ENCODE measurements around the gene TREH. TPM values are rescaled to one million over a fixed set of nuclear protein-coding genes. Genes with fewer than 3 reads are reported as not detected.

The TREH gene
- total RNA-seq, 4 donors from 2014 or later = not detected

DNA sequence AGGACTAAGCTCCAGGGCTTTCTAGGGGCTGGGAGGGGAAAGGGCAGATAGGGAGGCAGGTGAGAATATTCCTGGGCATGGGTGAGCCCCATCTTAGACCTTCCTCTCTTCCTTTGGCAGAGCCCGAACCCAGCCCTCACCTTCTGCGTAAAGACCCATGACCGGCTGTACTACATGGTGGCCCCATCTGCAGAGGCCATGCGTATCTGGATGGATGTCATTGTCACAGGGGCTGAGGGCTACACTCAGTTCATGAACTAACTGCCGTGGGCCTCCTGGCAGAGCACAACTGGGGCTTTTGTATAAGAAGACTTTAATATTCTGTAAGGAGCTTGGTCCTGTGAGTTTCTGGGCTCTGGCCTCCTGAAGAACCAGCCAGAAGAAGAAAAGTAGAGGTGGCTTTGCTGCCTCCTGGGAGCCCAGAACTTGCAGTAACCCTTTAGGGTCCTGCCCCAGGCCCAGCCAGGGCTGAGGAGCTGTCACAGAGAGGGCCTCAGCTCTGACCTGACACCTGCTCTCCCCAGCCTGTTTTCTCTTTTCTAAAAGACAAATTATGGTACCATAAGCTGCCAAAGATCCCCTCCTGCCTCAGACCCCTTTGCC lies 22.8 kb downstream of the TREH start:
- peaks cover 0 to 12% (median 0%) of the 10 kb centered on the region in 4 donors for H3K27me3 ChIP-seq
- H3K4me3 ChIP-seq = no peak overlapping the region
- H3K9me3 ChIP-seq = no peaks in the 10 kb centered on the region
- no peak overlapping the region for H3K27ac ChIP-seq (replicated peaks in 1 of 4)
- H3K36me3 ChIP-seq = peaks cover 5 to 63% (median 60%) of the 10 kb centered on the region in 4 donors
- no peak for DNase-seq (ENCODE audit: extremely low spot score)
- WGBS = 87% methylated on average over 5 of the region's 5 CpGs
- peaks cover 10 to 38% (median 24%) of the 10 kb centered on the region in 4 donors for H3K4me1 ChIP-seq
- intact Hi-C loops (cut with DNase I) = loop anchor here (5.0 kb wide), 1 partner anchor 49 kb away; the partner anchor contains the start of gene PHLDB1
- TF ChIP-seq, protein P1, sequence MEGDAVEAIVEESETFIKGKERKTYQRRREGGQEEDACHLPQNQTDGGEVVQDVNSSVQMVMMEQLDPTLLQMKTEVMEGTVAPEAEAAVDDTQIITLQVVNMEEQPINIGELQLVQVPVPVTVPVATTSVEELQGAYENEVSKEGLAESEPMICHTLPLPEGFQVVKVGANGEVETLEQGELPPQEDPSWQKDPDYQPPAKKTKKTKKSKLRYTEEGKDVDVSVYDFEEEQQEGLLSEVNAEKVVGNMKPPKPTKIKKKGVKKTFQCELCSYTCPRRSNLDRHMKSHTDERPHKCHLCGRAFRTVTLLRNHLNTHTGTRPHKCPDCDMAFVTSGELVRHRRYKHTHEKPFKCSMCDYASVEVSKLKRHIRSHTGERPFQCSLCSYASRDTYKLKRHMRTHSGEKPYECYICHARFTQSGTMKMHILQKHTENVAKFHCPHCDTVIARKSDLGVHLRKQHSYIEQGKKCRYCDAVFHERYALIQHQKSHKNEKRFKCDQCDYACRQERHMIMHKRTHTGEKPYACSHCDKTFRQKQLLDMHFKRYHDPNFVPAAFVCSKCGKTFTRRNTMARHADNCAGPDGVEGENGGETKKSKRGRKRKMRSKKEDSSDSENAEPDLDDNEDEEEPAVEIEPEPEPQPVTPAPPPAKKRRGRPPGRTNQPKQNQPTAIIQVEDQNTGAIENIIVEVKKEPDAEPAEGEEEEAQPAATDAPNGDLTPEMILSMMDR (IDR thresholded peaks at IDR 0.05) = no peak
- TF ChIP-seq POLR2A (IDR thresholded peaks at IDR 0.05; ENCODE audit: low read depth) = no peak
- no peak for TF ChIP-seq POLR2AphosphoS5 (IDR thresholded peaks at IDR 0.05)
- no peak for TF ChIP-seq EP300 (IDR thresholded peaks at IDR 0.05)

DNA sequence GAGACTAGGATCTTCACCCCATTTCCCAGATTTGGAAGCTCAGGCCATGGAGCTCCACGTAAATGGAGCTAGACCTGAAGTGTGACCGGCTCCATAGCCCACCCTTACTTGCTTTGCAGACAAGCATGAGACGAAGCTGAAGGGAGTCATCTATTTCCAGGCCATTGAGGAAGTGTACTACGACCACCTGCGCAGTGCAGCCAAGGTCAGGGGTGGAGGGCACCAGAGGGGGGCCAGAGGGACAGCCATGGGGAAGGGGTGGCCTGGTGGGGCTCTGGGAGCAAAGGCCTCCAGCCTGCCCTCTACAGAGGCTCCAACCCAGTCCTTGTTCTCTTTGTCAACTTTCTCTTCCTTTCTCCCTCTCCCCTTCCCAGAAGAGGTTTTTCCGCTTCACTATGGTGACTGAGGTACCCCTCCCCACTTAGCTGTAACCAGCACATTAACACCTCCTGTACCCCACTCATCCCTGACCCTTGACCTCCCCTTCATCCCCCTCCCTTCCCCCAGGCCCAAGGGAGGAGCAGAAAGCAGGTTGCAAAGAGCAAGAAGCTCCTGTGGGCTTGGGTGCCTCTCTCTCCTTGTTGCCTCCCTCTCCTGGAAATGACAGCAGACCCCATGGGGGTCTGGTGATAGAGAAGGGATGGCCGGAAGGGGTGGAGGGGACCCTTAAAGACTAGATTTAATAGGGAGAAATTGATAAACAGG lies 23.8 kb downstream of the TREH start:
- intact Hi-C loops (cut with DNase I) = loop anchor here (5.0 kb wide), 1 partner anchor 48 kb away; the partner anchor contains the start of gene PHLDB1
- H3K36me3 ChIP-seq = peaks cover 11 to 73% (median 70%) of the 10 kb centered on the region in 4 donors
- TF ChIP-seq POLR2A (IDR thresholded peaks at IDR 0.05; ENCODE audit: low read depth) (no peak), EP300 (IDR thresholded peaks at IDR 0.05) (no peak), POLR2AphosphoS5 (IDR thresholded peaks at IDR 0.05) (no peak)
- TF ChIP-seq, protein P1 (IDR thresholded peaks at IDR 0.05) = no peak
- peaks cover 0 to 4% (median 0%) of the 10 kb centered on the region in 4 donors for H3K27me3 ChIP-seq
- H3K4me1 ChIP-seq = peaks cover 10 to 38% (median 24%) of the 10 kb centered on the region in 4 donors
- H3K4me3 ChIP-seq = no peak overlapping the region
- H3K9me3 ChIP-seq = no peaks in the 10 kb centered on the region
- DNase-seq (ENCODE audit: extremely low spot score) = no peak
- no peak overlapping the region for H3K27ac ChIP-seq (replicated peaks in 1 of 4)
- WGBS = 92% methylated on average over 7 of the region's 7 CpGs

DNA sequence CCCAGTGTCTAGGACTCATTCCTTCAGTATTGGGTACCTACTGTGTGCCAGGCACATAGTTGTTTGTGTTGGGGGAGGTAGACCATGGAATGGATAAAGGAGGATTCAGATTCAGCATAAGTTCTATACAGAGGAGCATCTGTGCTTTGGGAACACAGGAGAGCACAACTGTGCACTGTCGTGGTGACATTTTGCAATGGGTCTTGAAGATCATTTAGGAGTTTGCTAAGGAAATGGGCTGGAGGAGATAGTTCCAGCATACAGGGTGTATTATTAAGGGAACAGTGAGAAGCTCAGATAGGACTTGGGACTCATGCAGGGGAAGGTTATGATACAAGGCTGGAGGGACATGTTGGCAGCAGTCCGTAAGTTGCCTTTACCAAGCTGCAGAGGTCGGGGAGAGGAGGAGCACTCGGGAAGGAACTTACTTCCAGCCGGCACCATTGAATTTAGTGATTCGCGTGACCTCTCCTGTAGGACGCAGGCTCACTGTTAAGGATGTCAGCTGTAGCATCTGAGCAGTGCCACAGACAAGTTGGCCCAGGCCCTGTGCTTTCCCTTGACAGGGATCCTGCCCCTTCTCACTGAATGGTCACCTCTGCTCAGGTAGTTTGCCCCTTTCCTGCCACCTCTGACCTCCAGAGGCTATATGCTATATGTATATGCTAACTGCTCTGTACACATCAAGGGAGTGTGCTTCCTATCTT lies 25.6 kb downstream of the TREH start:
- Histone ChIP-seq H3K9me3 (no peaks in the 10 kb centered on the region), H3K27me3 (no peaks in the 10 kb centered on the region), H3K4me3 (no peak overlapping the region), H3K4me1 (peaks cover 0 to 20% (median 11%) of the 10 kb centered on the region in 4 donors), H3K36me3 (peaks cover 18 to 91% (median 88%) of the 10 kb centered on the region in 4 donors), H3K27ac (replicated peaks in 1 of 4) (no peak overlapping the region)
- intact Hi-C loops (cut with DNase I) = no loop called here
- 79% methylated on average over 8 of the region's 8 CpGs for WGBS
- TF ChIP-seq EP300 (IDR thresholded peaks at IDR 0.05) = no peak
- TF ChIP-seq, protein P1 (IDR thresholded peaks at IDR 0.05) = no peak
- TF ChIP-seq POLR2A (IDR thresholded peaks at IDR 0.05; ENCODE audit: low read depth) = no peak
- TF ChIP-seq POLR2AphosphoS5 (IDR thresholded peaks at IDR 0.05) = no peak
- DNase-seq (ENCODE audit: extremely low spot score) = no peak

DNA sequence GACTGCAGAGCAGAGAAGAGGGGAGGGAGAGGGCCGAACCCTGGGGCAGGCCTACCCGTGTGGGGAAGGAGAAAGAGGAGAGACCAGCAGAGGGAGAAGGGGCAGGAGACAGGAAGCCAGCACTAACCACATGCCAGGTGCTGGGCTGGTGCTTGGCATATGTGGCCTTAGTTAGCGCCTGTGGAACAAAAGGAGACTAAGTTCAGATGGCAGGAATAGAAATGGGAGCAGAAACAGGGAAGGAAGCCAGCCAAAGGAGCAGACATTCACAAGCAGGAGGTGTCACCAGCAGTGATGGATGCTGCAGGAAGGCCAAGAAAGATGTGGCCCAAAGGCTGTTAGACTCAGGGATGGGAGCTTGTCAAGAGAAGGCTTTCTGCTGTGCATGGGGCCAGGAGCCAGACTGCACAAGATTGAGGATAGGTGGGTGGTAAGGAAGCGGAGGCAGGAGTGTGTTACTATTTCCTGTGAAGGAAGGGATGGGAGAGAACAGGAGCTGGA lies 26.7 kb downstream of the TREH start:
- Histone ChIP-seq H3K9me3 (no peaks in the 10 kb centered on the region), H3K27ac (replicated peaks in 1 of 4) (no peak overlapping the region), H3K36me3 (peaks cover 18 to 100% (median 97%) of the 10 kb centered on the region in 4 donors), H3K27me3 (no peaks in the 10 kb centered on the region), H3K4me3 (no peak overlapping the region), H3K4me1 (peaks cover 0 to 15% (median 6%) of the 10 kb centered on the region in 4 donors)
- TF ChIP-seq POLR2AphosphoS5 (IDR thresholded peaks at IDR 0.05) (no peak), EP300 (IDR thresholded peaks at IDR 0.05) (no peak), POLR2A (IDR thresholded peaks at IDR 0.05; ENCODE audit: low read depth) (no peak)
- TF ChIP-seq, protein P1 (IDR thresholded peaks at IDR 0.05) = no peak
- WGBS = 48% methylated on average over 4 of the region's 4 CpGs
- intact Hi-C loops (cut with DNase I) = no loop called here
- DNase-seq (ENCODE audit: extremely low spot score) = no peak

All from esophagus muscularis mucosa (tissue), 4 donors.